Prostate gland (tissue), 2 donors: ENCODE measurements around the gene MYO5A. TPM values are rescaled to one million over a fixed set of nuclear protein-coding genes. Genes with fewer than 3 reads are reported as not detected.

Experiments
- DNase-seq: peaks from one replicate; pipeline ENCODE4 v3.0.0-alpha.2; 2019; ENCODE audit warnings: low spot score
- H3K27ac ChIP-seq, 2 donors: fragments of 200-600 bp; sonication (generic); 2 replicates each; pipeline ENCODE4 v1.5.1; 2017 to 2019
- H3K27me3 ChIP-seq: fragments of 200-600 bp; sonication (generic); replicated peaks from 2 replicates; pipeline ENCODE4 v1.5.1; 2019; ENCODE audit not compliant: insufficient read depth
- H3K36me3 ChIP-seq, 2 donors: fragments of 200-600 bp; sonication (generic); 1 replicate in 1 of 2; 2 replicates in 1 of 2; pipeline versions ENCODE4 v1.5.1 to v1.8.1; 2017 to 2019
- H3K4me1 ChIP-seq: fragments of 200-600 bp; sonication (generic); replicated peaks from 2 replicates; pipeline ENCODE4 v1.5.1; 2019
- H3K4me3 ChIP-seq, 2 donors: fragments of 200-600 bp; sonication (generic); 2 replicates each; pipeline ENCODE4 v1.5.1; 2017 to 2019
- H3K9me3 ChIP-seq: fragments of 200-600 bp; sonication (generic); 2 replicates; pipeline ENCODE4 v1.5.1; 2017
- POLR2A ChIP-seq: fragments of 450-650 bp; IDR thresholded peaks from one replicate; pipeline ENCODE4 v1.6.1; 2016; ENCODE audit warnings: antibody characterized with exemption, mild to moderate bottlenecking
- POLR2AphosphoS5 ChIP-seq: sonication (generic); formaldehyde crosslinking; IDR thresholded peaks from one replicate; pipeline ENCODE4 v1.6.1; 2017; ENCODE audit warnings: antibody characterized with exemption
- WGBS: methylation state at CpG from one replicate; pipeline ENCODE4 v1.1.5; 2018; 5-methylcytosine and 5-hydroxymethylcytosine counted together
- intact Hi-C: fragments of 100-400 bp; cut with DNase I; formaldehyde crosslinking; loops from one replicate; pipeline ENCODE4 v1.14.2; 2022
- total RNA-seq, 2 donors: library from RNA; depleted of rRNA; stranded (reverse); fragments of >200 nt; gene quantifications; one replicate each; pipeline ENCODE4 v1.1.0, GENCODE V29; 2016
- TF ChIP-seq, protein P1 (sequence below), 4 experiments: fragments of 200-600 bp in 2 of 4; fragments of 450-650 bp in 2 of 4; sonication (generic) in 2 of 4; IDR thresholded peaks; 1 replicate in 3 of 4; 2 replicates in 1 of 4; pipeline ENCODE4 v1.5.1; 2016 to 2019; ENCODE audit warnings: antibody characterized with exemption in 4 of 4, mild to moderate bottlenecking in 2 of 4, moderate library complexity in 2 of 4

The MYO5A gene
- total RNA-seq, 2 donors from 2014 or later, result 24.9 to 41.9 TPM

DNA sequence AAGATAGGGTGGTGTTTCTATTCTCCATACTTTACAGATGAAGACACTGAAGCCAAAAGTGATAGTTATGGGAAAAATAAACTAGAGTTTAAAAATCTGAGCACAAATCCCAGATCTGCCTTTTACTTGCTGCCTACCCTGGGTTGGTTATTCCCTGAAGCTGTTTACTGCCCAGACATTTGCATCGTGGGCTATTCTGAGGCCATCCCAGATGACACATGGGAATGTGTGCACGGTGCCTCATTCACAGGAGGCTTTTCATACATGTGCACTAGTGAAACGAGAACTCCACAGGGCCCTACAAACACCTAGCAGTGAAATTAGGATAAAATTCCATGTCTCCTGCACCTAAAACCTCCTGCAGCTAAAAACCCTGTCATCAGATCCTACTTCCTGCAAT is 250.5 kb downstream of the MYO5A start:
- 67% methylated on average over 3 of the region's 3 CpGs for WGBS

DNA sequence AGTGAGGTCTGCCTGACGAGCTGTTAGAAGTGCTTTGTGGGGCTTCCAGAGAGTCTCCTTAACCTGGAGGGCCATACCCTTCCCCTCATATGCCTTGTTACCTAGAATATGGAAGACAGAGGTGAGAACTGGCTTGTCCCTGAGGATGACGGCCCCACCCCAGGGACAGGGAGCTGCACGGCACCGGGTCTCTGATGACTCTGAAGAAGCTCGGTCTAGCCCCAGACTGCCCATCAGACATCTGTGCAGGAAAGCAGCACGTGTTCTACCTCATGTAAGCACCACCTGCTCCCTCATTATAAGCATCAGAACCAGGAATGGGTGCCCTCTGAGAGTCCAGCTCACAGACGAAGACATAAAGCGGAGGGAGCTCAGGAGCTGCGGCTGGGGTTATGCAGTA is 251.1 kb downstream of the MYO5A start:
- Histone ChIP-seq H3K9me3 (no peaks in the 10 kb centered on the region), H3K27me3 (no peaks in the 10 kb centered on the region), H3K36me3 (no peaks in the 10 kb centered on the region), H3K4me3 (no peak overlapping the region), H3K27ac (no peak overlapping the region), H3K4me1 (no peaks in the 10 kb centered on the region)
- intact Hi-C loops, result no loop called here
- DNase-seq, result no peak
- 93% methylated on average over 9 of the region's 9 CpGs for WGBS
- TF ChIP-seq, protein P1, sequence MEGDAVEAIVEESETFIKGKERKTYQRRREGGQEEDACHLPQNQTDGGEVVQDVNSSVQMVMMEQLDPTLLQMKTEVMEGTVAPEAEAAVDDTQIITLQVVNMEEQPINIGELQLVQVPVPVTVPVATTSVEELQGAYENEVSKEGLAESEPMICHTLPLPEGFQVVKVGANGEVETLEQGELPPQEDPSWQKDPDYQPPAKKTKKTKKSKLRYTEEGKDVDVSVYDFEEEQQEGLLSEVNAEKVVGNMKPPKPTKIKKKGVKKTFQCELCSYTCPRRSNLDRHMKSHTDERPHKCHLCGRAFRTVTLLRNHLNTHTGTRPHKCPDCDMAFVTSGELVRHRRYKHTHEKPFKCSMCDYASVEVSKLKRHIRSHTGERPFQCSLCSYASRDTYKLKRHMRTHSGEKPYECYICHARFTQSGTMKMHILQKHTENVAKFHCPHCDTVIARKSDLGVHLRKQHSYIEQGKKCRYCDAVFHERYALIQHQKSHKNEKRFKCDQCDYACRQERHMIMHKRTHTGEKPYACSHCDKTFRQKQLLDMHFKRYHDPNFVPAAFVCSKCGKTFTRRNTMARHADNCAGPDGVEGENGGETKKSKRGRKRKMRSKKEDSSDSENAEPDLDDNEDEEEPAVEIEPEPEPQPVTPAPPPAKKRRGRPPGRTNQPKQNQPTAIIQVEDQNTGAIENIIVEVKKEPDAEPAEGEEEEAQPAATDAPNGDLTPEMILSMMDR (IDR thresholded peaks at IDR 0.05), result no peak
- no peak for TF ChIP-seq POLR2A
- no peak for TF ChIP-seq POLR2AphosphoS5

More for the DNA sequence above, 250.5 kb downstream of the MYO5A start:
- Histone ChIP-seq H3K27me3 (no peaks in the 10 kb centered on the region), H3K4me3 (no peak overlapping the region), H3K9me3 (no peaks in the 10 kb centered on the region), H3K27ac (no peak overlapping the region), H3K36me3 (no peaks in the 10 kb centered on the region), H3K4me1 (no peaks in the 10 kb centered on the region)
- no peak for TF ChIP-seq POLR2AphosphoS5
- TF ChIP-seq, protein P1 (IDR thresholded peaks at IDR 0.05), result no peak
- no peak for TF ChIP-seq POLR2A
- no peak for DNase-seq
- intact Hi-C loops, result no loop called here

DNA sequence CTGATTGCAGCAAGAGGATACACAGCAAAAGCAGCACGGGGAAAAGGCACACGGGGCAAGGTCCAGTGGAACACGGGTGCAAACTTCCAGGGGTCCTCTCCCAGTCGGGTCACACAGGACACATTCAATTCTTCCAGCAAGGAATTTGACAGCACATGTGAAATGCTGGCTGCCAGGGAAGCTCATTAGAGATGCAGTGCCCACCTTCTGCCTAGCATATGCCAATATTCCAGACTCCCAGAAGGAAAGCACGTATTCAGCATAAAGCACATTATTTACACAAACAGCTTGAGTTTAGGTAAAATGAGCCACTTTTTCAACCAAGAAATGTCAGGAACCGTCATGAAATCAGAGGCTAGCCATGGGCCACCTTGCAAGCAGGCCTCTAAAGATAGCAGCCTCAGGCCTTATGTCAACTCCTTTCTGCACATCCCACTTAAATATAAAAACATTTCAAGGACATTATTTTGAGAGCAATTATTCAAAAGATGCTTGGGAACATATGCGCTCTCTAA is 252.4 kb downstream of the MYO5A start:
- 97% methylated on average over 7 of the region's 7 CpGs for WGBS
- Histone ChIP-seq H3K36me3 (no peaks in the 10 kb centered on the region), H3K4me1 (no peaks in the 10 kb centered on the region), H3K9me3 (no peaks in the 10 kb centered on the region), H3K4me3 (no peak overlapping the region), H3K27ac (no peak overlapping the region), H3K27me3 (no peaks in the 10 kb centered on the region)
- intact Hi-C loops, result no loop called here
- no peak for DNase-seq
- TF ChIP-seq POLR2A (no peak), POLR2AphosphoS5 (no peak)
- TF ChIP-seq, protein P1 (IDR thresholded peaks at IDR 0.05), result no peak

DNA sequence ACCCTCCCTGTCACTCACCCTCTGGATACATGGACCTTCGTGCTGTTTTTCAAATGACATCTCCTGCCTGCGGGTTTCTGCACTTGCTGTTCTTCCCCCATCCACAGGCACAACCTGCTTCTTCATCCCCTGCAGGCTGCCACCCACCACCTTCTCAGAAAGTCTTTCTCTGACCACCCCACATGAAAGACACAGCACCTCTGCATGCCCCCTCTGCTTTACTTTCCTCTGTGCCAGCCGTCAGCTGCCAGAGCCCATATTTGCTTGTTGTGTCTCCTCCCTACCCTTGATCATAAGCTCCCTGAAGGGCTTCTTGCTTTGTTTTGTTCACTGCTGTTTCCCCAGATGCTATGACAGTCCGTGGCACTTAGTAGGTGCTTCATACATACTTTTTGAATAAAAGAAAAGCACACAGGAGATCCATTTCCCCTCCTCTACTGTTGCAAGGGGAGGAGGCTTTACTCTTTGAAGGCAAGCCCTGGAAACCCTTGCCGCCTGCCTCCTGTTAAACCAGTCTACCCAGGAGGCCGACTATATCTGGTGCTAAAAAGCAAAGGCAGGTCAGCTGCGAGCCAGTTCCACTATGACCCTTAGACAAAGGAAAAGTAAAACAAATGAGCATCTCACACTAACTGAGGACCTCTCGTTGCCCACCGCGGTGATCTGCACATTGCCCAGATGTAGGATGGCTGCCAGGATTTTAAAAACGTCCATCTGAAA is 265.0 kb downstream of the MYO5A start:
- peak; percentile 52 for DNase-seq
- intact Hi-C loops, result loop anchor here (5.0 to 10.0 kb wide), 2 partner anchors 241 to 261 kb away; partner anchors contain the start of gene MYO5A
- Histone ChIP-seq H3K36me3 (no peaks in the 10 kb centered on the region), H3K4me3 (no peak overlapping the region), H3K9me3 (no peaks in the 10 kb centered on the region), H3K4me1 (peaks cover 5% of the 10 kb centered on the region), H3K27ac (peak overlapping the region in 1 of 2 donors; percentile 72), H3K27me3 (no peaks in the 10 kb centered on the region)
- 60% methylated on average over 11 of the region's 11 CpGs for WGBS
- TF ChIP-seq POLR2AphosphoS5 (peak; percentile 26), POLR2A (no peak)

DNA sequence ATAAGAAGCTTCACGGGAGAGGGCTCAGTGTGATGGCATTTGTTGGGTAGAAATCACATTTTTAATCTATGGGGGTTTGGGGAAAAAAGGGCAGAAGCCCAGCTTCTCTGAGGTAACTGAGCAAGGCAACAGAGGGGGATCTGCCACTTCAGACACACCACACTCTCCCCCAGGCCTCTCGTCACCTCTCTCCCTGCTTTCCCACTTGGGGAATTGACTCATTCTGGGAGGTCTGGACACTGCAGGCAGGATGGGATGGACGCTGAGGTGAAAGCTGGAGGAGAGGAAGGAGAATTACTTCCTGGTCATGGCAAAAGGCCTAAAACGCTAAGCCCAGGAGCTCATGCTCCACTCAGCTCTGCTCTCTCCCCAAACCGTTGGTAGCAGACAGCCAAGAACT is 266.3 kb downstream of the MYO5A start:
- TF ChIP-seq POLR2A (no peak), POLR2AphosphoS5 (no peak)
- TF ChIP-seq, protein P1 (IDR thresholded peaks at IDR 0.05), result no peak
- no peak overlapping the region for H3K4me3 ChIP-seq
- H3K4me1 ChIP-seq, result peaks cover 5% of the 10 kb centered on the region
- no peak for DNase-seq
- H3K9me3 ChIP-seq, result no peaks in the 10 kb centered on the region
- 66% methylated on average over 5 of the region's 5 CpGs for WGBS
- H3K27me3 ChIP-seq, result no peaks in the 10 kb centered on the region
- peak overlapping the region; percentile 63 to 72 for H3K27ac ChIP-seq
- intact Hi-C loops, result loop anchor here (5.0 to 10.0 kb wide), 2 partner anchors 240 to 262 kb away; partner anchors contain the start of gene MYO5A
- H3K36me3 ChIP-seq, result no peaks in the 10 kb centered on the region
